Measurements from ENCODE around the gene KRT36.

Gene KRT36

DNA sequence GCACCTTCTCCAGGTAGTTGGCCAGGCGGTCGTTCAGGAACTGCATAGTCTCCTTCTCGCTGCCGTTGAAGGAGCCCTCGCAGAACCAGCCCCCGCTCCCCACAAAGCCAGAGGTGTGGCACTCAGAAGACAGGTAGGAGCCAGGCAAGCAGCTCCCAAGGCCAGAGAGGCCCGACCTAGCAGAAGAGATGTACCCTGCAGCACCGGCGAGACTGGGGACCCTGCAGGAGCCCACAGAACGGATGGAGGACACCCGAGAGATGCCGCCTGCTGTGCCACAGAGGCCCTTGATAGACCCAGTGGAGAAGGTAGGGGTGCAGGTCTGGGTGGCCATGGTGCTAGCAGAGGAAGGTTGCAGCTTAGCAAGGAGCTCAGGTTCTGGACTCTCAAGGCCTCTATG is at the start of gene KRT36:
KRT36 (minus strand) TSS at position 380 of the 400 bp plus-strand sequence; CDS start at position 334, 46 bp downstream.
- FAIRE-seq = no peak
- DNase-seq (ENCODE audit: insufficient read length, low spot score) = no peak

DNA sequence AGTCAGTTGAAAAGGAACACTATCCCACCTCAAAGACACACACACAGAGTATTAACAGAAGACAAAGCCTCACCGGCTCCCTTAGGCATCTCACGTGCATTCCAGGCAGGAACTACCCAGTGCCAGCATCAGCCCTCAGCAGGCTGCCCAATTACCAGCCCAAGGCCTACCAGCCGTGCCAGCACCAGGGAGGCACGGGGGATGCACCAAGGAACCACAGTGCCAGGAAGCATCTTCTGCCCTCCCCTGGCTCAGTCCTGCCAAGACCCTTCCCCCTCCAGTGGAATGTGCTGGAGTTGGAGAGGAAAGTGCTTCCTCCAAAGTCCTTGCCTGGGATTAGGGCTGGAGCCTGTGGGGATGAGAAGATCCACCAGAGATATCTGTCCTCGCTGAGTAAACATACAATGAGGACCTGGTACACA is 49.4 kb upstream of the KRT36 start:
- FAIRE-seq (no peak), DNase-seq (ENCODE audit: insufficient read length, low spot score) (no peak)

DNA sequence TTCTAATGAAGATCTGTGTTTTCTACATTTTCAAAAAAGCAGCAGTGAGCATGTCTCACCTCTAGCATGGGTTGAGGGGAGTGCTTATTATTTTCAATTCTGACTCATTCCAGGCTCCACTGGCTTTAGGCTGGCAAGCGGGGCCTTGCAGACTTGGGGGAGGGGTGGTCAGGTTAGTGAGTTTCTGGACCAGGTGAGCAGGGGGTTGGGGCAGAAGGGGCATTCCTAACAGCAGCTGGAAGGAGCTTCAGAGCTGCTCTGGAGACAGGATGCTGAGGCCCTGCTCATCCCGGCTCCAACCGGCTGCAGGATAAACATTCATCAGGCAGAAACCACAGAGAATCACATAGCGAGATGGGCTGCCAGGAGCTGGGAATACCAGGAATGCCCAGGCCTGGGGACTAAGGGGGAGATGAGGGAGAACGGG is 48.9 kb upstream of the KRT36 start:
- DNase-seq (ENCODE audit: insufficient read length, low spot score) = no peak
- no peak for FAIRE-seq

DNA sequence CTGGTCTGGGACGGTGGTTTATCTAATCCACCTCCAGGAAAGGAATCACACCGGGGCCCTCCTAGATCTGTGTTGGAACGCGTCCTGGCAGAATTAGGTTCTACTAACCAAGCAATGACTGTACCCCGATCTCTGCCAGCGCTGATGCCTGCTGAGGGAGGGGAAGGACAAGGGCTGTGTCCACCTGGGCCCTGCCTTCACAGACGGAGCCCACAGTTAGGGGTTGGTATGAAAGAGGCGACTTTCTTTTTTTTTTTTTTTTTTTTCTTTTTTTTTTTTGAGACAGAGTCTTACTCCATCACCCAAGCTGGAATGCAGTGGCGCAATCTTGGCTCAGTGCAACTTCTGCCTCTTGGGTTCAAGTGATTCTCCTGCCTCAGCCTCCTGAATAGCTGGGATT is 48.3 kb upstream of the KRT36 start:
- FAIRE-seq (no peak), DNase-seq (ENCODE audit: insufficient read length, low spot score) (no peak)

DNA sequence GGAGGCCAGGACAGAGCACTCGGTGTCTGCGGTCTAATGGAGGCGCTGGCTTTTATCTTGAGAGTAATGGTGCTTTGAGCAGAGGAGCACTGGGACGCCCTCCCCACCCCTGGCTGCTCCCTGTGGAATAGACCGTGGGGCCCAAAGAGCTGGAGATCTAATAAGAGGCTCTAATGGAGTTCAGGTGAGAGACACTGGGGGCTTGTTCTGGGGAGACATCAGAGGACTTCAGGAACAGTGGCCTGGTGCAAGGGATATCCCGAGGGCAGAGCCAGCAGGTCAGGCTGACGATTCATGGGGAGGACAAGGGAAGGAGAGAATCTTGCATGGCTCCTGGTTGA is 47.9 kb upstream of the KRT36 start:
- FAIRE-seq = no peak
- DNase-seq (ENCODE audit: insufficient read length, low spot score) = no peak

DNA sequence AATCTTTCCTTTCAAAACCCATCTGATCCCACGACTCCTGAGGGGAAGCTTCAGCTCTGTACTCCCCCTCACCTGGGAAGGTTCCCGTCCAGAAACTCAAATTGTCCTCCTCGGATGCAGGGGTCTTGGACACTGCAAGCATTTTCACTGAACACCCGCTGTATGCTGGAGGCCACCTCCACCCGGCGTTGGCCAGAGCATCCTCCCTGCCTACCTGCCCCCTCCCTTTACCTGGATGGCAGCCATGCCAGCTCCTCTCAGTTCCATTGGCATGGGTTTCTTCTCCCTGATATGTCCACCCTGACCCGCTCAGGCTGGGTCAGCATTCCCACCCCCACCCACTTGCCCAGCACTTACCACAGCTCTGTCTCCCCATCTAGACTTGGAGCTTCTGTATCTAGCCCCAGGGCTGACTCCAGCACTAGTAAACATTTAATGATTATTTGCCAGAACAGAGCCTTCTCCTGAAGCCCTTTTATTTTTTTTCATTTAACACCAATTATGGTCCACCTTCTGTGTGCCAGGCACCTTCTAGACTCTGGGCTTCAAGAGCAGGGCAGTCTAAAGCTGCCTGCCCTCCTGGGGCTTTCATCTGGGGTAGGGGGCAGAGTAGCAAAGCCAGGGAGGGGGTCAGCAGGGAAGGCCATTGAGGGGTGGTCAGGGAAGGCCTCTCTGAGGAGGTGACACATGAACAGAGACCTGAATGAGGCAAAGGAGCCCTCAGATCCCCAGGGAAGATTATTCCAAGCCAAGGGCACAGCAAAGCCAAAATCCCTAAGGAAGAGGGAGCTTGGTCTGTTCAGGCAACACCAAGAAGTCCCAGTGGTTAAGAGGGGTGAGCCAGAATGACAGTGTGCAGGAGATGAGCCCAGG is 47.3 kb upstream of the KRT36 start:
- no peak for FAIRE-seq

DNA sequence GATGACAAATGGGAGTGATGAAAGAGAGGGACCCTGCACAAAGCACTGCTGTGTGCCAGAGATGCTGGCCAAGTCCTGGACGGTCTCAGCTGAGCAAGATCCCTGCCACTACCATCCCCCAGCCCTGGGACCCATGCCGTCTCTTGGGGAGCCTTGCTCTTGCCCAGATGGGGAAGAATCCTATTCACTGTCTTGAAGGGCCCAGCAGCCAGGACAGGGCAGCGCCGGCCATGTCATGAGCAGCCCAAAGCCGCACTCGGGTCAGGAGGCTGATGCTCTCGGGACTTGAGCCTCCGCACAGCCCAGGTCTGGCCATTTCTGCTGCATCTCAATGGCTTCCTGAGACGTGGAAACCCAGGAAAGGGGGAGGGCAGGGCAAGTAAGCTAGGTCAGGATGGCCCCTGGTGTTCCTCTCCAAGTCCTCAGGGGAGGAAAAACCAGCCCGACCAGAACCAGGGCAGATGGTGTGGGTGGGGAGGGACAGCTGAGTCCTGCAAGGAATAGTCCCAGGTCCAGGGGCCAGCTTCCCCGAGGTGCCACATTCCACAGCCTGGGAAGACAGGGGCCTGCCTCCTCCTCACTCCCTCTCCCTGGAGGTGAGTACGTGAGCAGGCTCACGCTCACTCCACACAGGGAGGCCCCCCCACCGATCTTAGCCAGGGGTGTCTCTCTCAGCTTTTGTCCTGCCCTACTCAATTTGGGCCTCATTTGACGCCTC is 46.2 kb upstream of the KRT36 start:
- FAIRE-seq (no peak), DNase-seq (ENCODE audit: insufficient read length, low spot score) (no peak)

More for the DNA sequence above, 47.3 kb upstream of the KRT36 start:
- no peak for DNase-seq (ENCODE audit: insufficient read length, low spot score)

DNA sequence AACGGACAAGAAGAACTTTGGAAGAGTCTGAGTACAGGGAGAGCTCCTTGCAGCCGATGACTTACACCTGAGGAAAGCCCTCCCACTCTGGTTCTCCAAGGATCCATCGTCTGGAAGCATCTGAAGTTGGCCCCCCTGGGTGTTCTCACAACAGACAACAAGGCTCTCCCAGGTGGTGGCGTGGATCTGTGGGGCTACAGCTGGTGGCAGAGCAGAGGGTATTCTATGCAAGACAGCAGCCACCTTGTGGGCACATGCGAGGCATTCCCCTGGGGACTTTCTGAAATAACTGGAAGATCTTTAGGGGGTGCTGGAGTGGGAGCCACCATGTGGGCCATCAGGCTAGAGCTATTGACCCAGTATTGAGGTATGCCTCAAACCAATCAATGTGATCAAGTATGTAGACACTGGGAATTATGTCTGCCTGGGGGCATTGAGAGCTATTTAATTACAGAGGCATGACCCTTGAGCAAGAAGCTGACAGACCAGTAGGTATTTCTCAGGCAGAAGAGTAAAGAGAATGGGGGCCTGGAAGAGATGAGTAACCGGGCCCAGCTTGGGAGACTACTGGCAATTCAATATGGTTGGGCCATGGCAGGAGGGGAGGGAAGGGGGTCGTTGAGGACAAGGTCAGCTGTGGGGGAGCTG is 45.3 kb upstream of the KRT36 start:
- FAIRE-seq = no peak
- no peak for DNase-seq (ENCODE audit: insufficient read length, low spot score)

DNA sequence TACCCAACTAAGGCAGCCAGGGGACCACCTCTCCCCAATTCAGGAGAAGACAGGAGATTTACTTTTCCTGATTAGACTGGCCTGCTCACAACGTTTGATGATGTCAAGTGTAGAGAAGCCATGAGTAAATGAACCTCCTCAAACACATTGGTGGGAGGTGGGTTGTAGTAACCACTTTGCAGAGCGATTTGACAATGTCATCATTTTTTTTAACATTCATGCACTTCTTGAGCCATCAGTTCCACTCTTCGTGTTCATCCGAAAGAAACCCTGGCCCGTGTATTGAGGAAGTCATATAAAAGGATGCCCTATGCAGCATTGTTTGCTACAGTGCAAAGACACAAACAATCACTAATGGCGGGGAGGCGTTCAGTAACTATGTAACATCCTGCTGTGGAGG is 43.9 kb upstream of the KRT36 start:
- no peak for DNase-seq (ENCODE audit: insufficient read length, low spot score)
- FAIRE-seq = no peak

DNA sequence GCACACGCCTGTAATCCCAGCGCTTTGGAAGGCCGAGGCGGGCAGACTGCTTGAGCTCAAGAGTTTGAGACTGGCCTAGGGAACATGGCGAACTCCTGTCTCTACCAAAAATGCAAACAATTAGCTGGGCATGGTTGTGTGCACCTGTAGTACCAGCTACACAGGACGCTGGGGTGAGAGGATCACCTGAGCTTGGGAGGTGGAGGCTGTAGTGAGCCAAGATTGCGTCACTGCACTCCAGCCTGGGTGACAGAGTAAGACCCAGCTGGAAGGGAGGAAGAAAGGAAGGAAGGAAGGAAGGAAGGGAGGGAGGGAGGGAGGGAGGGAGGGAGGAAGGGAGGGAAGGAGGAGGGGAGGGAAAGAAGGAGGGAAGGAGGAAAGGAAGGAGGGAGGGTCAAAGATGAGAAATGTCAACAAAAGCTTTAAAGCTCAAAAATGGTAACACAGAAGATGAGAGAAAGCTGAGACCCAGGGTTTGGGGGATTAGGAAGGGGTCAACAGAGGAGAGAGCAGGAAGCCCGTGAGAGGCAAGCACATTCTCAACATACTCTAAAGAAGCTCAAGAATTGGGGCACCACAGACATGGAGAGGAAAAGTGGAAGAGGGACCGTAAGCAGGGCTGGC is 43.3 kb upstream of the KRT36 start:
- no peak for FAIRE-seq
- no peak for DNase-seq (ENCODE audit: insufficient read length, low spot score)

DNA sequence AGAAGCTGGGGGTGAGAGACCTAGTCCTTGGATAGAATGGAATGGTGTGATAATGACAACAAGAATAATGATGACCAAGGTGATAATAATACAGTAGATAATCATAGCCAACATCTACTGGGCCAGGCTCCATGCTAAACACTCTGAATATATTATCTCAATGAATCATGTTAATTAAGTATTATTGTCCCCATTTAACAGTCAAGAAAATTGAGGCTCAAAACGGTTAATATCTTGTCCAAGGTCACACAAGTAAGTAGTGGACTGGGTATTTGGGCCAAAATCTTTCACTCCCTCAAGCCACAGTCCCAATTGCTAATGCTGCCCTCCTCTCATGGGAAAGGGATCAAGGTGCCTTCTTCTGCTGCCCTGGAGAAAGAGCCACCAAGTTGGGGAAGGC is 42.3 kb upstream of the KRT36 start:
- no peak for FAIRE-seq
- no peak for DNase-seq (ENCODE audit: insufficient read length, low spot score)

DNA sequence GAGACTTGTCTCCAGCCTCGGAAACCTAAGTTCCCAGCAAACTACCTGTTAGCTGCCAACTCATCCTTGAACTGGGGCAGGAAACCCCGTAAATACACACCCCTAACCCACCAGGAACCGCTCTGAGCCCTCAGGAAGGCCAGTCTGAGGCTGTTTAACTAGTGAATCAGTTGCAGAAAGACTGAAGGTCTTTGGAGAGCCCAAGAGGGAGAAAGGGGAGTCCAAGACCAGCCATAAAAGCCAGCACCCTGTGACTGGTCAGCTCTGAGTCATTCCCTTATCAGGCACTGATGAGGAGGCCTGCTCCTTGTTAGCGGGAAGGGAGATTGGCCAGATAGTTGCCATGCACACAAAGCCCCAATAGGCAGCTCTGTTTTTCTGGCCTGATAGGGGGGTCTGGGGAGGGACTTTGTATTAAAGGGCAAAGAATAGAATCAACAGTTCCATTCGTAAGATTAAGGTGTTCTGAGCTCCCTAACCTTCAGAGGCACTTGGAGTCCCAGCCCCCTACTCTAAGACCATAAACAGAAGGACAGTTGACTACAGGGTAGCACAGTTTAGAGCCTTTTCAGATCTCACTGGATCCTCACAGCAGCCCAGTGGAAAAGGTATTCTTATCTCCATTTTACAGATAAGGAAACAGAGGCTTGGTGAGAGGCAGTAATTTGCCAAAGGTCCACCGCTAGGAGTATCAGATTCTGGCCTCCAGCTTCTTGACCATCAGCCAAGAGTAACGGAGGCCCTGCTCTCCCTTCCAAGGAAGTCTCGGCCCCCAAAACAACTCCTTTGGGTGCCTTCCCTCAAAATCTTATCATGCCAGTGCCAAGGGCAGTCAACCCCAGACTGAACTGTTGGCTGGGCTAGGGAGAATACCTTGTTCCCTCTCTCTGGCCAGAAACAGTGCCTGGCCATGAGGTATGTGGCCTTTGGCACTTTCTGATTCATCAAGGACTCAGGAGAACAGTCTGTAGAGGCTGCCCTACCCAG is 40.6 kb upstream of the KRT36 start:
- DNase-seq (ENCODE audit: insufficient read length, low spot score) (no peak), FAIRE-seq (no peak)

DNA sequence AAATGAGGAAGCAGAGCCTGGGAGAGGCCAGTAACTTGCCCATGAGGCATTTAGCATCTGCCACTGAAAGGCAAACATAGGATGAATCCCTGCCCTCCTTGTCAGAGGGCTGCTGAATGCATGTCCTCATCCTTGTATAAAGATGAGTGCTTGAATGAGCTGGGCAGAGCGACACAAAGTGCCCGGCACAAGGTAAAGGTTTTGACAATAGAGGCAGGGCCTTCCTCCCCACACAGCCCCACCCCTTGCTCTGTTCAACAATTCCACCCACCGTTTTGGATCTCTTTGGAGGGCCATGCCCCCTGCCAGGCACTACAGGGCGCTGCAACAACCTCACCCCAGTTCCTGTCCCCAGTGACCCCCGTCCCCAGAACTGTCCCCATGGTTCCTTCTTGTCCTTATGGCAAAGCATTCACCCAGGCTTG is 39.8 kb upstream of the KRT36 start:
- DNase-seq (ENCODE audit: insufficient read length, low spot score) = no peak
- no peak for FAIRE-seq

DNA sequence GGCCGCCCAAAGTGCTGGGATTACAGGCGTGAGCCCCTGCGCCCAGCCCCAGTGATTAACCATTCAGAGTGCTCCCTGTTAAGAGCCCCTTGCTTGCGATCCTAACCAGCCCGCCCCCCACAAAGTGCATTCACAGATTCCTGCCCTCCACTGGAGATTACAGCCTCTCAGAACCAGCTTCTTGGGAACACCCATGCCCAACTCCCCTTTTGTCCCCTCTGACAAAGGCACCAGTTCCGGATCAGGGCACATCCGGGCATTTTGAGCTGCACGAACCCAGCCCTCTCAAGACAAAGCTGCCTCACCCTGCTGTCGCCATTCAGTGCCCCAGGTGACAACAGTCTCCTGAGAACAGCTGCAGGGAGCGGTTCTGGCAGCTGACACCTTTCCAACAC is 39.2 kb upstream of the KRT36 start:
- no peak for FAIRE-seq
- DNase-seq (ENCODE audit: insufficient read length, low spot score) = no peak

DNA sequence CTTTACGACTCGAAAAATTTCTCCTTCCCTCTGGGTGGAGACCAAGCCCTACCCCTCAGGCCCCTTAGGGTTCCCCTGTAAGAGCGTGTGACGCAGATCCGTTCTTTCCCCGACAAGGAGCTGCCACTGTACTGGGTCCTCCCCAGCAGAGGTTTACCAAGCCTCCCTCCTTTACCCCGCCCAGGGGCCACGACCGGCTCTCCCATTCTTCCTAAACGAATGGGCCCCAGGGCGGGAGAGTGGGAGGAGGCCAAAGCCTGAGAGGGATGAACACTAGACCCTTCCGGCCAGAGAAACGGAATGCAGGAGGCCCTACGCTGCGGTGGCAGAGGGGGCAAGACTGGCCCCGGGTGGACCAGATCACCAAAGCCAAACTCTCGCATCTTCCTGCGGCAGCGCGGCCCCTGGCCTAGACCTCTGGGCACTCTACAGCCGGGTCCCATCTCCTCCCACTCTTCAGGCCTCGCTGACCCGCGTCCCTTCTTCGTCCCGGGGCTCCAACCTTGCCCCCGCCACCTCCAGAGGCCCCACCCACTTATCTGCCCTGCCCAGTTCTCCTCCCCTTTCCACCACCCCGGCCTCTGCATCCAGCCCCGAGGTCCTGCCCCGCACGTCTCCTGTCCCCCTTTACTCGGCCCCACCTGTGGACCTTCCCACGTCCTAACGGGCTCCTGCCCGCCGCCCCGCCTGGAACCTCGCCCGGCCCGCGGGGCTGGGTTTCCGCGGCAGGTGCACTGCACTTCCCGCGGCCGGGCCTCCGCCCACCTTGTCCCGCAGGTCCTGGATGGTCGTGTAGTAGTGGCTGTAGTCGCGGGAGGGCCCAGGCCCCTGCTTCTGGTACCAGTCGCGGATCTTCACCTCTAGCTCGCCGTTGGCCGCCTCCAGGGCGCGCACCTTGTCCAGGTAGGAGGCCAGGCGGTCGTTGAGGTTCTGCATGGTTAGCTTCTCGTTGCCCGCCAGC is 37.6 kb upstream of the KRT36 start:
- DNase-seq (ENCODE audit: insufficient read length, low spot score) = no peak
- no peak for FAIRE-seq

DNA sequence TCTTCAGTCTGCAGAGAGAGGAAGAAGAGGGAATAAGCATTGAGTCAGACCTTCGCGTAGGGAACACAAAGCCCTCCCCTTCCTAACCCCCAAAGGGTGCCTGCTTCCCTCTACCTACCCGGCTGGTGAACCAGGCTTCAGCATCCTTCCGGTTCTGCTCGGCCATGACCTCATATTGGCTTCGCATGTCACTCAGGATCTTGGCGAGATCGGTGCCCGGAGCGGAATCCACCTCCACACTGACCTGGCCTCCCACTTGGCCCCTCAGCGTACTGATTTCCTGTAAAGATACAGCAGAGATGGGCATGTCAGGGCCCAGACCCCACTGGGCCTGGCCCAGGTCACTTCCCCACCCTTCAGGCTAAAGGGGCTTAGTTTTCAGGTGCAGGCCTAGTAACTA is 34.6 kb upstream of the KRT36 start:
- DNase-seq (ENCODE audit: insufficient read length, low spot score) (no peak), FAIRE-seq (no peak)

DNA sequence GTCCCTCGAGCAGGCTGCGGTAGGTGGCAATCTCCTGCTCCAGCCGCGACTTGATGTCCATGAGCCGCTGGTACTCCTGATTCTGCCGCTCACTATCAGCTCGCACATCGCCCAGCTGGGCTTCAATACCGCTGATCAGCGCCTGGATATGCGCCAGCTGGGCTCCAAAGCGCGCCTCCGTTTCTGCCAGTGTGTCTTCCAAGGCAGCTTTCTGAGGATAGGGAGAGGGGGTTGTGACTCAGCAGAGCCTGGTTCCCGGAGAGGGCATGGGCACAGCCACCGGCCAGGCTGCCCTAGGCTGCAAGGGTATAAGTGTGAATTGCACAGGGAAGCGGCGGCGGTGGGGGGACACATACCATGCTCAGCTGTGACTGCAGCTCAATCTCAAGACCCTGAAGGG is 34.1 kb upstream of the KRT36 start:
- no peak for DNase-seq (ENCODE audit: insufficient read length, low spot score)
- no peak for FAIRE-seq

DNA sequence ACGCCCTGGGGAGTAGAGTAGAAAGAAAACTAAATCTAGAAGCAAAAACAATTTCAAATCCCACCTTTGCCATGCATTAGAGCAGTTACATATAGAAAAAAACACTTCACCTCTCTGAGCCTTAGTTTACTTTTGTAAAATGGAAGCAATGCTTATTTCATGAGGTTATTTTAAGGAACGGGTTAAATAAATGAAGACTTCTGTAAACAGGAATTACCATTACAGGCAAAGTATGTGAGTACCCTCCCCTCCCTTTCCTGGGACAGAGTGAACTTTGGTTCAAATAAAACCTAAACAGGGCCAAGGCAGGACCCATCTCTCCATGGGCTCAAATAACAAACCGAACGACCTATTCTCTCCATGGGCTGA is 33.5 kb upstream of the KRT36 start:
- DNase-seq (ENCODE audit: insufficient read length, low spot score) (no peak), FAIRE-seq (no peak)

Measured in GM19239 (cell line).